GM21367 (cell line): ENCODE measurements around the gene SEC63.
"Not testable (repeated sequence)": the region's sequence is repeated elsewhere in the genome, so short reads cannot be mapped to it uniquely, and the experiment has no call there.

Source experiments
- ATAC-seq: cut with Tn5 transposase; IDR thresholded peaks from one replicate; pipeline ENCODE4 v1.9.1; 2021; ENCODE audit not compliant: unreplicated experiment

The SEC63 gene

DNA sequence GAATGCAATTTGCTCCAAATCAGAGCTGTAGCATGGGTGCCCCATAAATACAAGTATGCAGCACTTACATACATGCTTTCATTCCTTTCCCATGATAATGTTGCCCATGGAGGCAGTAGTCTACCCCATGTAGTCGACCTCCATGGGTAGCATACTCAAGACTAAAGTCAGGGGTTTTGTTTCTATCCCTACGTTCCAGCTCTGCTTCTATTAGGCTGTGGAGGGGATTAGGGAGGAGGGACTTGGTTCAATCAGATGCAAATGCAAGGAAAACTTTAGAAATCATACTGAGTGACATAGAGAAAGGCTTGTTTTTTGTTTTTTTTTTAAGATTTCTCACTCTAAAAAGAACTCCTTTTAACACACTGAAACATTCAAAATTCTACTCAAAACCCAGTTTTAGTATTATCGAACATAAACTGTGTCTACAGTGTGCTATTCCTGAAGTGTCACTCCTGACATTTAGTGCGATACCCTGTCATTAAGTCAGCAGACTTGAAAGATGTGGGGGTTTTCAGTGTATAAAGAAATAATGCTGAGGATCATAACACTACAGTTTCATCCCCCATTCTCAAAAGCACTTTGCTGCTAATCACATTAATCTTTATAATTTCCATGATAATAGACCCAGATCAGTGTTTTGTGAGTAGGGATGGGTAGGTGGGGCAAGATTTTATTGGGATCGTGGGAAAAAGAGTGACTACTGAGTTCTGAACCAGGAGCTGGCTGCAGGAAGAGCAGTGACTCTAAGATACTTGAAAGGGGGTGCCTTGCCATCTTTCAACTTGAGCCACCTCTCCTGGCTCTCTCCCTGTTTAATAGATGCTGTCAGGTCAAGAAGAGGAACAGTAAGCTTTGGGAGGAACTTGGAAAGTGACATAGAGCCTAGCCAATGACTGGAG lies 93.5 kb downstream of the SEC63 start:
- ATAC-seq, result no peak

DNA sequence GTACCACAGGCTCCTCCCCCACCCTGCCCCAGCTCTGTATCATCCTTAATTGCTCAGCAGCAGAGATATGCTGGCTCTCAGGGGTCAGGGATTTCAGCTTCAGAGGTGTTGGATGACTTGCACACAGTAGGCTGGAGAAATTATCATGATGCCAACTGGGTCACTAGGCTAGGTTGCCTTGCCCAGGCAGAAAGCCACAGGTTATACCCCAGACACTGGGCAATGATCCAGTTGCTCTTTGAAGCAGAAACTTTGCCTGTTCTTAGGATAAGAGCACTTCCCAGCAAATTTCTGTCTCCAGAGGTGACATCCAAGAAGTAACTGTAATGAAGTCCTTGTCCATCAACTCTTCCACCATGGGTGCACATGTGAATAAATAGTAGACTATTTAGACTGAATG lies 95.6 kb downstream of the SEC63 start:
- ATAC-seq, result no peak

- ATAC-seq, result not testable (repeated sequence)
Observed at GRCh38 chr6:107860963-107861362, 97.0 kb downstream of the SEC63 start.

DNA sequence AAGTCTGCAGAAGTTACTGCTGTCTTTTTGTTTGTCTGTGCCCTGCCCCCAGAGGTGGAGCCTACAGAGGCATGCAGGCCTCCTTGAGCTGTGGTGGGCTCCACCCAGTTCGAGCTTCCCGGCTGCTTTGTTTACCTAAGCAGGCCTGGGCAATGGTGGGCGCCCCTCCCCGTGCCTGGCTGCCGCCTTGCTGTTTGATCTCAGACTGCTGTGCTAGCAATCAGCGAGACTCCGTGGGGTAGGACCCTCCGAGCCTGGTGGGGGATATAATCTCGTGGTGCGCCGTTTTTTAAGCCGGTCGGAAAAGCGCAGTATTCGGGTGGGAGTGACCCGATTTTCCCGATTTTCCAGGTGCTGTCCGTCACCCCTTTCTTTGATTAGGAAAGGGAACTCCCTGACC lies 97.9 kb downstream of the SEC63 start:
- not testable (repeated sequence) for ATAC-seq

- ATAC-seq, result no peak
Observed at GRCh38 chr6:107853230-107853629, 104.8 kb downstream of the SEC63 start.

DNA sequence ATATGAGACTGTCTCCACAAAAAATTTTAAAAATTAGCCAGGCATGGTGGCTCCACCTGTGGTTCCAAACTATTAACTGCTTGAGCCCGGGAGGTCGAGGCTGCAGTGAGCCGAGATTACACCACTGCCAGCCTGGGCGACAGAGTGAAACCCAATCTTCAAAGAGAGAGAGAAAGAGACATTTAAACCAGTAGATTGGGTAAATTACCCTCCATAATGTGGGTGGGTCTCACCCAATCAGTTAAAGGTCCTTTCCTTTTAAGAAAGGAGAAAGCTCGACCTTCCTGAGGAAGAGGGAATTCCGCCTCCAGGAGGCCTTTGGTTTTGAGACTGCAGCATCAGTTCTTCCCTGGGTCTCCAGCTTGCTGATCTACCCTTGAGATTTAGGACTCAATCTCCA lies 108.7 kb downstream of the SEC63 start:
- no peak for ATAC-seq

- peak; percentile 65 for ATAC-seq
Observed at GRCh38 chr6:107847844-107848802, 109.9 kb downstream of the SEC63 start.

GRCh38 chr6:107846262-107846795 lies 111.7 kb downstream of the SEC63 start:
- ATAC-seq, result no peak

DNA sequence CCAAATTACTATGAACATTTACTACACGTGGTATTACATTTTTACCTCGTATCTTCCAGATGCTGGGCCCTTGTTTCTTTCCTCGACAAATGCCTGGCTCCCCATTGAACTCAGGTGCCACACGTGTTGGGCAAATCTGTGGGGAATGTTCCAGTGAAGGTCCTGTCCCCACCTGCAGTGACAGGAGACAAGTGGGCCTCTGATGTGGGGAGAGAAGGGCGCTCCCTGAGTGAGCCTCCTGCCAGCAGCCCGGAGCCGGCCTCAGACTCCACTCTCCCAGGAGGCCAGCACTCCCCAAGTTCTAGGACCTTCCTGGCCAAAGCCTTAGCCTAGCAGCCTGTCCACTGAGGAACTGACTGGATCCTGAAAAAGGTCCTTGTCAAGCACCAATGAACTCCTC lies 112.2 kb downstream of the SEC63 start:
- no peak for ATAC-seq

DNA sequence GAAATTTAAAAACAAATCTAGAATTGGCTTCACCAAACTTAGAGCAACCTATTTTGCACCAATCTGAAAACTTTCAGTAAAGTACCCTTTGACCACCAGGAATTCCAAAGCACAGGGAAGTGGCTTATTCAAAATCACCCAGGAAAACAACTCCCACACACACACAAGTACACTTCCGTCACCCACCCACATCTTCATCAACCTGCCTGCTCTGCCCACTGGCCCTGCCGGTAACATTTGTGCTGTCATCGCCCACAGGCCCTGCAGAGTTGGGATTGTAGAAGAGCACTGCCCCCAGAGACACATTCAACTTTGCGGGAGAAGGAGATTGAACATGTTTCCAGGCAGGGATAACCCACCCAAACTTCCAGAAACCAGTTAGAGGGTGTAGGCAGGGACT lies 114.6 kb downstream of the SEC63 start:
- no peak for ATAC-seq

DNA sequence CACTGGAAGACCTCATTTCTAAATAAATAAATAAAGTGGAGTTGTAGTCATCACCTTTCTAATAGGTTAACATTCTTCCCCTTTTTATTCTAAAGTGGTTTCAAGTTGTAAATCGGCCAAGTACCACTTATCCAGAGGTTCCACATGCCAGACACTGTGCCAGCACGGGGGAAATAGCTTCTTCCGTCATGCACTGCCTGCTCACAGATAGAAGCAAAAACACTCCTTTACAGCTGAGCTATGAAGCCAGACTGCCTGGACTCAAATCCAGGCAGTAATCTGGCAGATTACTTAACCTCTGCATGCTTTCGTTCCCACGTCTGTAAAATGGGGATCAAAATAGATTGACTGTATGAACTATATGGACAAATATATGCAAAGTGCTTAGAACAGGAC lies 116.7 kb downstream of the SEC63 start:
- no peak for ATAC-seq

- no peak for ATAC-seq
Observed at GRCh38 chr6:107840636-107841274, 117.3 kb downstream of the SEC63 start.

DNA sequence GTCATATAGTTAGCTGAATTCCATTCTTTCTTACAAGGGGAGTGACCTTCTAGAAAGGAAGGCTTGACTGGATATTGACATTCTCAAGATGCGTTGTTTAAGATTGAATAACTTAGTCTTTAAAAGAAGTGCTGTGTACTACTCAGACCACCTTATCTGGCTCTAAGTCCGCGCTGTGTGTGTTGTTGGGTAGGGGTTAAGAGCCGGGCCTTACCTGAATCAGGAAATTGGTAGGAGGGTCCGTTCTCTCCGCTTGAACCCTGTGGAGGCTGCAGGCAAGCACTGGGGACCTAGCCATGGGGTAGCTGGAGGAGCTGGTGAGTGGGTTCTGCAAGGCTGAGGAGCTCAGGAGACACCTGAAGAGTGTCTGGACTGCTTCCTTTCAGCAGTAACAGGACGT lies 124.9 kb downstream of the SEC63 start:
- ATAC-seq, result no peak

DNA sequence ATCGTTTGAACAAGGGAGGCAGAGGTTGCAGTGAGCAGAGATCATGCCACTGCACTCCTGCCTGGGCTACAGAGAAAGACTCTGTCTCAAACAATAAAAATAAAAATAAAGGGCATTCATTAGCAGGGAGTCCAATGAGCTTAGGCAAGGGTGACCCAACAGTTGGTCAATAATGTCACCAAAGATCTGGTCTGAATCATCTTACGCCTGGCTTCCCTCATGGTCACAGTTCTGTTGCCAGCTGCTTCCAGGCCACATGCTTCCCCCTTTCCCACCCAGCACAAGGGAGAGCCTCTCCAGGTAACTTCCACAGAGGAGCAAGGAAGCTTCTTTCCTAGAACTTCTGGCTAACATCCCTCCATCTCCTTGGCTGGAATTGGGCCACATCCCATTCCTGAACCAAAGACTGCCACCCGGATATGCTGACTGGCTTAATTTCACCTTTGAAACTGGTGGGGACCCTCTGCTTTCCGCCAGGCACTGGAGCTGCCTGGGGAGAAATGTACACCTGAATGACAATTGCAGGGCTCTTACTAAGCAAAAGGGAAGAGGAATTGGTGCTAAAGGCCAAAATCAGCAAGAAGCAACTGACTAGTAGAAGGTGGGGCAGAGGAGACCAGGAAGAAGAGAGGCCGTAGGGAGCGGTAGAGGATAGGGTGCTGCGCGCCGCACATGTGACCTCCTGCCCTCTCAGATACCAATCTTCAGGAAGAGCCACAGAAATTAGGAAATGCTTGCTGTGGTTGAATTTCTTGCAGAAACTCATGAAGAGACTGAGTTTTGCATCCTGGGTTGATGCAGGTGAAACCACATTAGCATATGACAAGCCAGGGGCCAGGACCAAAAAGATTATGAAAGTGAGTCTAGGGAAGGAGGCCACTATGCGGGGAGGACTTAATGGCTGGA lies 125.6 kb downstream of the SEC63 start:
- ATAC-seq, result no peak

DNA sequence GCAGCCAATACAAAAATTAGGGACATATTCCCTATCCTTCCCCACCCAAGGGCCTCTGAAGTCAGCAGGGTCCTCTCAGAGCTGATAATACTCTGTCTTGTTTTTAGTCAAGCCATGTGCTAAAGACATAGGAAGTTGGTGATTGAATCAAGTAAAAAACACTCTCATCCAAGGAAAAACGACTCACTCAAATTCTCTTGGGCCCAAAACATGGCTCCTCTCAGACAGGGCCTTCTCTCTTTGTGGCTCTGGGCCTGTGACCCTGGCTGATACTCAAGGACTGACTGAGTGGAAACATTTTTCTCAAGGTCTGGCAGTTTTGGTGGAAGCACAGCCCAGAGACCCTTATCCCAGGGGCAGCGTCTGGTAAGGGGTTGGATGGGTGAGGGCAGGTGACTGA lies 127.9 kb downstream of the SEC63 start:
- no peak for ATAC-seq

DNA sequence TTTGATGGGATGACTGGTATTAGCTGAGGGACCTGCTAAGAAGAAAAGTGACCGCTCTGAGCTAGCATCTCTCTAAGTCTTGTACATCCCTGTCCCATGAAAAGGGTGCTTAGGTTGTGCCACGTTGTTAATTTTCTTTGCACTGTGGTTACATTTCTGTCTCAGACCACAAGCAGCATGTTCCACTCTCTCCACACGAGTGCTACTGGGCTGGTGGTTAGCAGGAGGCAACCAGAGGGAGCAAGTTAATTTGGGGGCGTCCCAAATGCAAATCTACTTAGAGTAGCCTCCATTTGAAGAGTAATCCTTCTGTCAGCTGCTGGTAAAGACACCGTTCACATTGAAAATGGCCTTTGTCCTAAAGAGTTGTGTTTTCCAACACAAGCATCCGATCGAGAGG lies 130.5 kb downstream of the SEC63 start:
- ATAC-seq, result no peak

- no peak for ATAC-seq
Observed at GRCh38 chr6:107823047-107823557, 134.9 kb downstream of the SEC63 start.

GRCh38 chr6:107822176-107823046 lies 135.6 kb downstream of the SEC63 start:
- no peak for ATAC-seq

- ATAC-seq, result no peak
Observed at GRCh38 chr6:107821591-107821990, 136.4 kb downstream of the SEC63 start.
